Fibroblast of skin of back (primary cell): ENCODE measurements around the gene SNAPC4.
A peak's percentile ranks its signal among the peaks of the same experiment; 100 is the strongest.

ENCODE experiments used
- DNase-seq: peaks from one replicate; pipeline ENCODE4 v3.0.0-alpha.2; 2013

The SNAPC4 gene

DNA sequence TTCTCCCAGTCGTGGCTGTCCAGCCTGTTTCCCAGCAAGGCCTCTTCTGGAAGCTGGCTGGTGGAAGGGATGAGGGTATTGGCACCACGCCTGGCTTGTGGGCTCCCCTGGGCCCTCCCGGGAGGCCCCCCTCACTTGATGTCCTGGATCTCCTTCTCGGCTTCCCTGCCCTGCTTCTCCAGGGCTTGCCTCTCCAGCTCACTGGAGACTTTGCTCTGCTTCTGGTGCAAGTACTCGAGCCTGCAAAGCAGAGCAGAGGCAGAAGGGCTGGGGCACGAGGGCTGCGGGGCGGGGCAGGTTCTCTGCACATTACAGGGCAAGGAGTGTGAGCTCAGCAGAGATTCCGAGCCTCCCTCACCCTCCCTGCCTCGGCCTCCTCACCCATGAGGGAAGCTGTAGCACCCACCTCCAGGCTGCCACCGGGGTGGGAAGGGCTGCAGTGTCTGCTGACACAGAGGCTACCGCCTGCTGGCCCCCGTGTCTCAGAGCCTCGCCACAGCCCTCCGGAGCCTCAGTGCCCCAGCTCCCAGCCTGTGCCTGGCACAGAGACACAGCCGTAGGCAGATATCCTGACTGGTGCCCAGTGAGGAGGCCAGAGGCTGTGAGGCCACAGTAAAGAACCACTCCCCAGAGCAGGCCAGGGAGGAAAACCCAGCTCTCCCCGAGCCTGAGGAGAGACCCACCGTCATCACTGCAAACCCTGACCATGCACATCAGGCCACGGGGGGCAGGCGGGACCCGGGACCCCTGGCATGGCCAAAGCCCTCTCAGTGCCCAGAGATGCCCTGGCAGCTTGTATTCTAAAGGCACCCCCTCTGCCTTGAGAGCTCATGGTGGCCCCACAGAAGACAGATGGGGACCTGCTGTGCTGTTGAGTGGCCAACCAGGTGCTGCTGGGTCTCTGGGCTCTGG, 7.2 kb downstream of the SNAPC4 start:
- DNase-seq, result no peak

- no peak for DNase-seq
Measured at GRCh38 chr9:136391737-136392537, 8.0 kb downstream of the SNAPC4 start.

- DNase-seq, result no peak
Measured at GRCh38 chr9:136389396-136389795, 10.6 kb downstream of the SNAPC4 start.

DNA sequence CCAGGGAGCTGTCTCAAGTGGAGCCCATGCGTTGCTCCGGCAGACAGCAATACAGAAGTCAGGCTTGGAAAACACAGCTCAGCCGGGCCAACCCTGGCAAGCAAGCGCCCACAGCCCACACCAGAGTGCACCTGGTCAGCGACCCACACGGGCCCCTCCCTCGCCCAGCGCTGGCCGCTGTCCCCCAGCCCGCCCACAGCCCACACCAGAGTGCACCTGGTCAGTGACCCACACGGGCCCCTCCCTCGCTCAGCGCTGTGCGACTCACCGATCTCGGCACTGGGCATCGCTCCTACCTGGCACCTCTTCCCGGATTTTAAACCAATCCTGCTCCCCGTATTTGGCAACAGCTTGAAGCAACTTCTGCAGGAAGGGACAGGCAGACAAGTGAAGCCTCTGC, 12.8 kb downstream of the SNAPC4 start:
- no peak for DNase-seq

DNA sequence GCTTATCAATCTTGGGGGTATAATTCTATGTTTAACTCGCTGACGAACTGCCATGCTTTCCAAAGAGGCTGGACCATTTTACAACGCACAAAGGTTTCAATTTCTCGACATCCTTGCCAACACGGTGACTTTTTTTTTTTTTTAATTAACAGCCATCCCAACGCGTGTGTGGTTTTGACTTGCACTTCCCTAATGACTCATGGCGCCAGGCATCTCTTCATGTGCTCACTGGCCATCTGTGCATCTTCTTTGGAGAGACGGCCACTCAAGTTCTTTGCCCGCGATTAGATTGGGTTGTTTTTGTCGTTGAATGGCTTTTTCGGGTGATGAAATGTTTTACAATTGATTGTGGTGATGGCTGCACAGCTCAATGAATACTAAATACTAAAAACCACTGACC, 14.0 kb downstream of the SNAPC4 start:
- no peak for DNase-seq

- no peak for DNase-seq
Measured at GRCh38 chr9:136385015-136385414, 15.0 kb downstream of the SNAPC4 start.

DNA sequence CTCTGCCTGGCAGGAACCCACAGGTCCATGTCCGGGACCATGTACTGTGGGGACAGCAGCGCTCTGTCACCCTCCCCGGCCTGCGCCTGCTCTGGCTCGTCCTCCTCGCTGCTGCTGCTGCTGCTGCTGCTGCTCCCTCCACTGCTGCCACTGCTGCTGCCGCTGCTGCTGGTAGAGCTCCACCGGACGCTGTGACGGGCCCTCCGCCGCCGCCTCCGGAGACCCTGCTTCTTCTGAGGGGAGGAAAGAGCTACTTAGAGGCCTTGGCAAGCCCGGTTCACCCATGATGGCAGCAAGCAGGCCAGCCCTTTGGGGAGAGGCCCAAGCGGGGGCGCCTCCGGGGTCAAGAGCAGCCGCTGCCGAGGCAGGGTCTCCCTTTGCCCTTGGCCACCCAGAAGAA, 16.5 kb downstream of the SNAPC4 start:
- DNase-seq, result no peak

DNA sequence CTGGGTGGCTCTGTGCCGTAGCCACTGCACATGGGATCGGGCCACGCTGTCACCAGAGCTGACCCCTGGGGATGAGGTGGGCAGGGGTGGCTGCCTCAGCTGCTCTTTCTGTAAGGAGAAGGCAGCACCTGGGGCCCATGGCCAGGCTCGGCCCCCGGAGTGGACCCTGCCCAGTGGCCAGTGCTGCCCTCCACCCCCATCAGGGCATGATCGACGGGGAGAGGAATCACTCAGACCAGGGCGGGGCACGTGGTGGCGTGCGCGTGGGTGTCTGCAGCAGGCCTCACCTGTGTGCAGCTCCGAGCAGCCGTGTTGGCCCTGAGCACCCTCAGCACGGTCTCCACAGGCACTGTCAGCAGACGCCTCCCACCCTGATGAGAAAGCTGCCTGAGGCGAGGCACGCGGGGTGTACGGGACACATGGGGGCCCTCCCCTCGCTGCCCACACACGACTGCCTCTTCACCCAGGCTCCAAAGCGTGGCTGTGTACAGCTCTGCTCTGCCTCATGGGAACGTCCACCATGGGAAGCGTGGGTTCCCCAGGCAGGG, 17.9 kb downstream of the SNAPC4 start:
- DNase-seq, result no peak

DNA sequence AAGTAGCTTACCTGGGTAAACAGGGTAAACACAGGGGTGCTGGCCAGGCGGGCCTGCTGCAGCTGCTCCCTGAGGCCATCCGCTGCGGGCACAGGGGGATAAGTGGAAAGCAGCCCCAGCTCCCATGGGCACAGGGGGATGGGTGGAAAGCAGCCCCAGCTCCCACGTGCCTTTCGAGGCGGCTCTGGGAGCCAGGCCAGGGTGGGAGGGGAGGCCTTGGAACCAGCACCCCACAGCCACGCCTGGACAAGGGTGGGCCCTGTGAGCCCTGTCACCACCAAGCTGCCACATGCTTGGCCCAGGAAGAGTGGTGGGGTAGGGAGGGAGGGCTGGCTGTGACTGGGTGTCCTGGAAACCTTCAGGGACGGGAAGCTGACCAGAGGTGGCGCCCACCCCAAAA, 18.7 kb downstream of the SNAPC4 start:
- no peak for DNase-seq

DNA sequence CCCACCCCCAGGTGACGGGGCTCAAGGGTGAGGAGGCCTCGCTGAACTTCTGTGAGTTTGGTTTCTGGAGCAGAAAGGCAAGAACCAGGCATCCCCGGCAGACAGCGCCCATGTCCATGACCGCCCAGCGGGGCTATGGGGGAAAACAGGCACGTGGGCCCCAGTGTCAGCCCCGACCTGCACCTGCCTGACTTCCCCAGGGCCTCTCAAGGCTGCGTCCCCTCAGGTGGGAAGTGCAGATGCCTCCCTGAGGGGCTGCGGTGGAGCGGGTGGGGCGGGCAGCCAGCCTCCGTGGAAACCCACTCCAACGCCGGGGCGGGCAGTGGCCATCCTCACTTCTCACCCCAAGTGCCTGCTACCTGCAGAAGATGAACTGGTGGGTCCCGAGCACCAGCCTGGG, 19.6 kb downstream of the SNAPC4 start:
- no peak for DNase-seq

GRCh38 chr9:136379891-136380290, 20.1 kb downstream of the SNAPC4 start:
- DNase-seq, result no peak

DNA sequence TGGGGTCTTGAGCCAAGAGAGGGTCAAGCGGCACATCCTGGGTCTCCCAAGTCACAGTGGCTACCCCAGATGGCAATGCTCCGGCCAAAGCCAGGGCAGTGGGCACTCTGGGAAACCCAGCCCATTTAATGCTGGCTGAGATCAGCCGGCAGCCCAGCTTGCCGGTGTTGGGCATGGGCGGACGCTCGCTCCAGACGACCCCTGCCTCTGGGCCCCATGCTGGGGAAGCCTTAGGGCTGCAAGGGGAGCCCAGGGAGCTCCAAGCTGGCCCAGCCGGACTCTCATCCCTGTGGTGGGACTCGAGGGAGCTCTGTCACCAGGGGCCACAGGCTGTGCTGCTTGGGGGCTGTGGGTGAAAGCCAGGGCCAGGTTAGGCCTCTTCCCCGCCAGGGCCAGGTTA, 20.6 kb downstream of the SNAPC4 start:
- DNase-seq, result no peak

DNA sequence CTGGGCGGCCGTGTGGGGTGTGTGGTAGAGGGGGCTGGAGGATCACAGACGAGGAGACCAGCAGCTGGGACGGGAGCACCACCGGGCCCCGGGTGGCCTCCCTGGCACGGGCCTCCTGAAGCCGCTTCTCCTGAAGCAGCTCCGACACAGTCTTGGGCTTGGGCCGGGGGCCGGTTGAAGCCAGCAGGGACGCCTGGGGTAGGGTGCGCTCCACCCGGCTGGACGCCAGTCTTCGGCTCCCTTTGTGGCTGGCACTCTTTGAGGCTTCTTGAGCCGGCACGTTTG, 21.0 kb downstream of the SNAPC4 start:
- no peak for DNase-seq

GRCh38 chr9:136378170-136379002, 21.6 kb downstream of the SNAPC4 start:
- no peak for DNase-seq

DNA sequence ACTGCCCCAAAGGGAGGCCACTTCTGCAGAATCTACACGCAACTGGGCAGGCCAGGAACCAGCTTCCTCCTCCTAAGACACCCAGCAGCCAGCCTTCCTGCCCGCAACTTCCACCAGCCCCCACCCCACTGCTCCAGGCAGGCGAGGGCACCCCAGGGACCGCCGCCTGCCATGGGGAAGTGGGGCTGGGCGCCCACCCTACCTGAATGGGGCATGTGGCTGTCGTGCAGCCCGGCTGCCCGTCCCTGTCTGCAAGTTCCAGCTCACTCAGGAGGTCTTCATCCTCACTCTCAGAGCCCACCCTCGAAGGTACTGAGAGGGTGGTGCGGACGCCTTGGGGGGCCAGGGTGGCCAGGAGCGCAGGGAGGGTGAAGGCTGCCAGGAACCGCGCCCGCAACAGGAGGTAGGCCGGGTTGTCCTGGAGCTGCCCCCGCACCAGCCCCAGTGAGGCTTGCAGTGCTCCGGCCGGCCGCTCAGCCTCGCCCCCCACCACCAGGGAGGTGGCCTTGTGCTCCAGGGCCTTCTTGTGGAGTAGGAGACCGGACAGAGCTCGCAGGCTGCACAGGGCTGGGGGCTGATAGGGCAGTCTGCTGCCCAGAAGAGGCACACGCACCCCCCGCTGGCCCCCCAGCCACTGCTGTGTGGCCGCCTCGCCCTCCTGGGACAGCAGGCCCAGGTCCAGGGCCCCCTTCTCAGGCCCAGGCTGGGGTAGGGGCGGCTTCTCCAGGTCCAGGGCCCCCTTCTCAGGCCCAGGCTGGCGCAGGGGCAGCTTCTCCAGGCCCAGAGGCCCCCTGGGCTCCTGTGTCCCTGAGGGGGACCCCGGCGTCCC, 22.4 kb downstream of the SNAPC4 start:
- no peak for DNase-seq

DNA sequence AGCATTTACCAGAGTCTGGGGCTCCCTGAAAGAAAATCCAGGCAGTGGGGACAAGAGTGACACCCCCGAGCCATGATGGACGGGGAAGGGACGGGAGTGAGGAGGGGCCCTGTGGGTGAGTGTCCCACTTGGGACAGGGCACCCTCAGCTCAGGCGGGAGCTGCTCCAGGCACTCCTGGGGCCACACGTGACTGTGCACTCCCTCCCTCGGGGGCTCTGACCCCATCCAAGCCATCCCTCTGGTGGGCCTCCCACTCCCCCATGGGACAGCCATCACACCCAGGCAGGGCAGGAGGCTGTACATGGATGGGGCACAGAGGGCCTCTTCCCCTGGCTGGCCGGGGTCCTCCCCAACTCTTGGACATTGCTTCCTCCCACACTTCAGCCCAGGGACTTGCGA, 23.5 kb downstream of the SNAPC4 start:
- DNase-seq, result no peak

- no peak for DNase-seq
Measured at GRCh38 chr9:136375096-136375495, 24.9 kb downstream of the SNAPC4 start.

DNA sequence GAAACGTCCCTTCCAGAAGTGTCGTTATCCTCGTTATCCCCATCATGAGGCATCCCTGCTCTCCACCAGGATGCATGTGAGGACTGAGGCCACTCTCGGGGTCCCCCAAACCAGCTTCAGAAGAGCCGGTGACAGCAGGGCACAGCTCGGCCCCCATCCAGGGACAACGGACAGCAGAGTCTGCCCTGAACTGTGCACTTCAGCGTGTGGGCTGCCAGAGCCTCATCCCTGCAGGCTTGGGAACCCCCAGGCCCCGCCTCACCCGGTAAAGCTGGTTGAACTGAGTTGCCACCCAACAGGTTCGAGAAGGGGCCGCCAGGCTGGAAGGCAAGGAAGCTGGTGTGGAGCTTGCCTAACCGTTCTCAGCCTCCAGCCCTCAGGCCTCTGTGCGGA, 25.8 kb downstream of the SNAPC4 start:
- DNase-seq, result no peak

DNA sequence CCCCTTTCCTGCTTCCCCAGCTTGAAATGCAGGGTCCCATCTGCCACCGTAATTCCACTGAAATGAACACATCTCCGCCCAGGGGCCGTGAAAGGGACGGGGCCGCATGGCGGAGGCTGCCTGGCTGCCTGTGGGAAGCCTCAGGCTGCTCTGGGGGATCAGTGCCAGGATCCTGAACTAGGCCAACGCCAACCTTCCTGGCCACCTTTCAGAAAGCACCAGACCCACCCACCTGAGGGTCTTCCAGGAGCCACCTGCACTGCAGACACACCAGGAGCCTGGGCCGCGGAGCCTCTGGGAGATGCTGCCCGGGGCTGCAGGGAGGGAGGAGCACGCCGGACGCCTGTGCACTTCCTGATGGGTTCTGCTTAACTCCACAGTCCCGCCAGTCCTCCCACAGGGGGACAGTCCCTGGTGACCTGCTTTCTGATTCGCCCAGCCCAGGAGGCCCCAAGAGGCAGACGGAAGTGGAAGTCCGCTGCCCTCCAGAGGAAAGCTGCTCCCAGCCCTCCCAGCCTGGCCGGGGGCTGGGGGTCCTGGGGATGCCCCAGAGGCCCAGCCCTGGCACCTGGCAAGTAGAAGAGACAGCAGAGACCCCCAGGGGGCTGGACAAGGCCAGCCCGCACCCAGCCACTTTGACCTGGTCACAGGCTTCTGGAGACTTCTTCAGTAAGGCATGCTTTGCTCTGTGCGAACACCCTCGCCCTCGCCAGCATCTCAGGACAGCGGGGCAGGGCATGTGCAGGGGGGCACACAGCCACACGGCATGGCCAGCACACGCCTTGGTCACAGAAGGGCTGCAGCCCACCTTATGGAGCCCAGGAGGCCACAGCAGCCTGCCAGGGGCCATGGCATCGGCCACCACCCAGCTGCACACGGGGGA, 26.4 kb downstream of the SNAPC4 start, which contains the start of gene CARD9:
TSS of gene CARD9 (minus strand) at position 370 of the 883 bp plus-strand sequence. CDS start 1,591 bp downstream, outside the sequence.
- DNase-seq, result no peak

- peak; percentile 66 for DNase-seq
Measured at GRCh38 chr9:136372561-136373299, 27.2 kb downstream of the SNAPC4 start.
